Lower lobe of right lung (tissue), 2 donors: ENCODE results near the gene EXOC3. TPM values are rescaled to one million over a fixed set of nuclear protein-coding genes. Genes with fewer than 3 reads are reported as not detected.
A peak's percentile ranks its signal among the peaks of the same experiment; 100 is the strongest.
"Not testable (repeated sequence)": the region's sequence is repeated elsewhere in the genome, so short reads cannot be mapped to it uniquely, and the experiment has no call there.

ENCODE experiments used
- ATAC-seq, 2 donors: fragments of 200-7000 bp; cut with Tn5 transposase; one replicate each; pipeline ENCODE4 v1.9.1; 2020 to 2022; ENCODE audit warnings: mild to moderate bottlenecking in 2 of 2, moderate library complexity in 2 of 2
- DNase-seq: peaks from one replicate; pipeline ENCODE4 v3.0.0-alpha.2; 2020
- H3K27ac ChIP-seq: fragments of 200-600 bp; one replicate; pipeline ENCODE4 v1.8.0; 2022
- H3K27me3 ChIP-seq: fragments of 200-600 bp; one replicate; pipeline ENCODE4 v1.8.0; 2022; ENCODE audit warnings: low read depth
- H3K36me3 ChIP-seq: fragments of 200-600 bp; one replicate; pipeline ENCODE4 v1.8.0; 2022; ENCODE audit warnings: mild to moderate bottlenecking
- H3K4me1 ChIP-seq: fragments of 200-600 bp; one replicate; pipeline ENCODE4 v1.8.0; 2022
- H3K4me3 ChIP-seq: fragments of 200-600 bp; one replicate; pipeline ENCODE4 v1.8.0; 2022; ENCODE audit warnings: mild to moderate bottlenecking
- H3K9me3 ChIP-seq: fragments of 200-600 bp; one replicate; pipeline ENCODE4 v1.8.0; 2022
- CTCF ChIP-seq: fragments of 200-600 bp; IDR thresholded peaks from one replicate; pipeline ENCODE4 v1.8.0; 2022; ENCODE audit warnings: antibody characterized with exemption, mild to moderate bottlenecking
- intact Hi-C: fragments of 100-400 bp; cut with DNase I; formaldehyde crosslinking; loops from one replicate; pipeline ENCODE4 v1.11.0; 2022
- total RNA-seq: library from RNA; stranded (reverse); fragmentation: NEBNext Ultra II Directional; extraction: Animal tissue kit (Norgen Biotek cat#: 25700); gene quantifications from one replicate; pipeline ENCODE4 v1.2.1, GENCODE V29; 2021
- donor health status: DM: no; HTN: yes; CAD: no; lungs with severe emphysema.

The EXOC3 gene
- total RNA-seq, 1 donor from 2014 or later = 58.9 TPM

DNA sequence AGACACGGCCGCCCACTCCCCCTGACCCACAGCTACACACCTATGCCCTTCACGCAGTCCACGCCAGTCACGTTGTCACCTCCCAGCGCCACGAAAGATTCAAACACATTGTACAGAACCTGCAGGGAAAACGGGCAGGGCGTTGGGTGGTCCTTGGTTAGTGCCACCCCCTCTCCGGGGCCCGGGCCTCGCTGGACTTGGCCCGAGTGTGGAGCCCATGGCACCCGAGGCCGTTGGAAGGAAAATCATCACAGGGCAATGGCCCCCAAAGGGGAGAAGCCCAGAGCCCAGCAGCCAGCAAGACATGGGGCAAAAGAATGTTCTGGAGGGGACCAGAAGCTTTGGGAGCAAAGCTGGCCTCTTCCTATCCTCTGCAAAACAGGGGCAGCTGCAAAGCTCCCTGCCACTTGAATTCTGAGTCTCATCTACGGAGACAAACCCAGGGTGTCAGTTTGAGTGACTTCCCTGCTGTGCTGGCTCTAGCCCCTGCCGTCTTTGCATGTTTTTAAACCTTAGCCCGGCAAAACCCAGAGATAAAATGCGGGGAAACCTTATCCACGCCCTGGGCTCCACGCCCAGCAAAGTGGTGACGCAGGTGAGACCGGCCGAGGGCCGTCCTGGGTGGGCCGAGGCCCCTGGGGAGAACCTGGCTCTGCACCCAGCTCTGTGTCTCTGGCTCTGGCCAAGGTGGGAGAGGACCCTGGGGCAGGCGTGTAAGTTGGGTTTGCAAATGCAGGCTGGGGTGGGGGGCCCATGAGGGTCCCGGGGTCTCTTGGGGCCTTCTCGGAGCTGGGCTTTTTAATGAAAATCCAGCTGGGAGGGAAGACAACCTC lies 42.4 kb downstream of the EXOC3 start:
- DNase-seq = no peak
- ATAC-seq = no peak
- TF ChIP-seq CTCF = no peak
- H3K9me3 ChIP-seq = no peaks in the 10 kb centered on the region
- H3K4me3 ChIP-seq = no peak overlapping the region
- H3K27me3 ChIP-seq = peaks cover 47% of the 10 kb centered on the region
- H3K27ac ChIP-seq = no peak overlapping the region
- no peaks in the 10 kb centered on the region for H3K36me3 ChIP-seq
- H3K4me1 ChIP-seq = peaks cover 8% of the 10 kb centered on the region
- intact Hi-C loops = no loop called here

- Histone ChIP-seq H3K36me3 (no peaks in the 10 kb centered on the region), H3K27ac (no peak overlapping the region), H3K9me3 (no peaks in the 10 kb centered on the region), H3K4me1 (peaks cover 8% of the 10 kb centered on the region), H3K27me3 (peaks cover 43% of the 10 kb centered on the region), H3K4me3 (no peak overlapping the region)
- no peak for TF ChIP-seq CTCF
- ATAC-seq (peak in 1 of 2 donors; percentile 5), DNase-seq (no peak)
- intact Hi-C loops = no loop called here
These were observed 43.0 kb downstream of the EXOC3 start for GRCh38 chr5:485946-486491.

GRCh38 chr5:486597-486996 lies 43.6 kb downstream of the EXOC3 start:
- H3K36me3 ChIP-seq, H3K27ac ChIP-seq, DNase-seq, H3K4me1 ChIP-seq, H3K4me3 ChIP-seq, H3K9me3 ChIP-seq, intact Hi-C loops, ATAC-seq: not testable (repeated sequence)
- H3K27me3 ChIP-seq = peaks cover 39% of the 10 kb centered on the region

DNA sequence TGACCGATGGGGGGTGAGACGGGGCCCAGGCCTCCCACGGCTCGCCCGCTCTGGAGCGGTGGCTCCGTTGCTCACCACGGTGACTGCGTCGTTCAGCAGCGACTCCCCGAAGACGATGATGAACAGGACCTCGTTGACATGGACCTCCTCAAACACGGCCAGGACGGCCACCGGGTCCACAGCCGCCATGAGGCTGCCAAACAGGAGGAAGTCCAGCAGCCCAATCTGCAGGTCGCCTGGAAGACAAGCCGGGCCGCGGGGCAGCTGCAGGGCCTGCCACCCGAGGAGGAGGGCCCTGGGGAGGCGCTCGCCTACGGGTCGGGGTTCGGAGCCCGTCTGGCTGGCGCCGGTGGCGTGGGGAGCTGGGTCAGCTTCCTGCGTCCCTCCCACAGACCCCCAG lies 45.3 kb downstream of the EXOC3 start:
- Histone ChIP-seq H3K4me3 (no peak overlapping the region), H3K27ac (no peak overlapping the region), H3K9me3 (no peaks in the 10 kb centered on the region), H3K36me3 (no peaks in the 10 kb centered on the region), H3K27me3 (peaks cover 33% of the 10 kb centered on the region), H3K4me1 (peaks cover 10% of the 10 kb centered on the region)
- intact Hi-C loops = no loop called here
- no peak for DNase-seq
- no peak for ATAC-seq
- TF ChIP-seq CTCF = no peak

DNA sequence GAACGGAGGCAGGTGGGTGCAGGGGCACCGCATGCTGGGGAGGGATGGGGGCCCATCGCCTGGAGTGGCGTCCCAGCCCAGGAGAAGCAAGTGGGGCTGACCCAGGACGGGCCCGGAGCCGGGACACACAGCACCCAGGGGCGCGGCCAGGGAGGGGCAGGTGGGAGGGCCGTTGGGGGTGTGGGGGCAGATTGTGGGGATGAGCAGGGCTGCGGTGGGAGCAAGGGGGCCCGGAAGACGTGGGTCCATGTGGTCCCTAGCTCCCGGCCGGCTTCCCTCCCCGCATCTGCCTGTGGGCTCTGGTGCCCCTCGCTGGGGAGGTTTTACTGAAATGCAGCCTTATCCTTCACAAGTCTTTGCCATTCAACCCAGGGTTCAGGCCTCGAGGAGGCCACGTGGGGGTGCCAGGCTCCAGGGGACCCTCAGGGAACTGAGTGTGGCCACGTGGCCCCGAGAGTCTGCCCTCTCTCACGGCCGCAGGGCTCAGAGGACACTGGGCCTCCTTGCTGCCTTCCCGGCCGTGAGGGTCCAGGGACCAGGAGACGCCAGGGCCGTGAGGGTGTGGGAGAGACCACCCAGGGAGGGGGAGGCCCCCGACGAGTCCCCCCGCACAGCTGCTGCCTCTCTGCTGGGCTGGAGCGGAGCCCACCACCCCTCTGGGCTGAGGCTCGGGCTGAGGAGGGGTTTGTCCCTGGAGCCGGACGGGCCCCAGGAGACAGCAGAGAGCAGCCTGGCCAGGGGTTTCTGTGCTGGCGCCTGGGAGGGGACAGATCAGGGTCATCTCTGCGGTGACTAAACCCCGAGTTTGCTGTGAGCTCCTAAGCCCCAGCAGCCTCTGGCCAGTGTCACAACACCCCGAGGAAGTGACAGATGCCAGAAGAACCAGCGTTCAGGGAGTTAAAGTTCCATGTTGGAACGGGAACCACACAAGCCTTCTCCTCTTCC lies 46.0 kb downstream of the EXOC3 start:
- H3K9me3 ChIP-seq = no peaks in the 10 kb centered on the region
- no peak for DNase-seq
- H3K4me1 ChIP-seq = peaks cover 13% of the 10 kb centered on the region
- no peak for TF ChIP-seq CTCF
- intact Hi-C loops = no loop called here
- H3K36me3 ChIP-seq = no peaks in the 10 kb centered on the region
- H3K27me3 ChIP-seq = peaks cover 32% of the 10 kb centered on the region
- H3K27ac ChIP-seq = no peak overlapping the region
- no peak overlapping the region for H3K4me3 ChIP-seq
- ATAC-seq = no peak
